ENCODE measurements around the gene PCYT2. TPM values are rescaled to one million over a fixed set of nuclear protein-coding genes. Genes with fewer than 3 reads are reported as not detected.

The PCYT2 gene
- polyA plus RNA-seq, 1 donor (not counting 4 experiments of a cell fraction or from before 2014, with no cell fraction given): 38.1 TPM

DNA sequence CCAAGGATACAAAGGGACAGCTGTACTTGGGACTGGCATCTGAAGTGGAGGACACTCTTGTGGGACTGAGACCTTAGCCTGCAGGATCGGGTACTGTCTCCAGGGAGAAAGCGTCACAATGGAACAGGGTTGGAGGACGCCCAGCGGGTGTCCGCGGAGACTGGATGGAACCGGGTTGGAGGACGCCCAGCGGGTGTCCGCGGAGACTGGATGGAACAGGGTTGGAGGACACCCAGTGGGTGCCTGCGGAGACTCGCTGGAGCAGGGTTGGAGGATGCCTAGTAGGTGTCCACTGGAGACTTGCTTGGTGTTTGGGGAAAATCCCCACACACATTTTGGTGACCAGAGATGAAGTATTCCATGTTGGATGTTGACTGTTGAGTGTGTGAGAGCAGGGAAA is 36.0 kb upstream of the PCYT2 start, which contains the start of gene MYADML2:
TSS of gene MYADML2 (minus strand) at position 45 of the 400 bp plus-strand sequence. CDS start 5,492 bp downstream, outside the sequence.
- Histone ChIP-seq H3K36me3 (ENCODE audit: control insufficient read depth in 2 of 2, extremely low read depth in 1 of 2, insufficient read depth in 2 of 2, low read length in 2 of 2) (no peaks in the 10 kb centered on the region), H3K9me1 (ENCODE audit: control insufficient read depth, extremely low read depth, insufficient read depth, low read length) (no peaks in the 10 kb centered on the region), H3K79me2 (ENCODE audit: control insufficient read depth, insufficient read depth, low read length) (no peaks in the 10 kb centered on the region), H2AFZ (ENCODE audit: control insufficient read depth, low read length) (no peak within 1 kb of the TSS), H3K27me3 (ENCODE audit: control insufficient read depth, extremely low read depth, insufficient read depth, low read length) (peaks cover 10% of the 10 kb centered on the region), H3K9me3 (ENCODE audit: control insufficient read depth, low read depth, low read length) (no peaks in the 10 kb centered on the region), H3K9ac (ENCODE audit: control insufficient read depth, extremely low read depth, insufficient read depth, low read length) (no peak within 1 kb of the TSS), H3K27ac (ENCODE audit: control insufficient read depth, insufficient read depth, low read length) (no peak within 1 kb of the TSS), H3K4me3 (ENCODE audit: control insufficient read depth in 2 of 3, extremely low read depth in 1 of 3, insufficient read depth in 2 of 3, low read depth in 1 of 3, low read length in 3 of 3) (no peak within 1 kb of the TSS), H4K20me1 (ENCODE audit: control insufficient read depth, extremely low read depth, insufficient read depth, low read length) (no peaks in the 10 kb centered on the region), H3K4me2 (ENCODE audit: control insufficient read depth, extremely low read depth, insufficient read depth, low read depth, low read length) (no peak within 1 kb of the TSS), H3K4me1 (ENCODE audit: control insufficient read depth, extremely low read depth, insufficient read depth, low read length) (no peaks in the 10 kb centered on the region)
- no peak for TF ChIP-seq EZH2 (IDR thresholded peaks at IDR 0.05; ENCODE audit: low read length)
- TF ChIP-seq, protein P1, sequence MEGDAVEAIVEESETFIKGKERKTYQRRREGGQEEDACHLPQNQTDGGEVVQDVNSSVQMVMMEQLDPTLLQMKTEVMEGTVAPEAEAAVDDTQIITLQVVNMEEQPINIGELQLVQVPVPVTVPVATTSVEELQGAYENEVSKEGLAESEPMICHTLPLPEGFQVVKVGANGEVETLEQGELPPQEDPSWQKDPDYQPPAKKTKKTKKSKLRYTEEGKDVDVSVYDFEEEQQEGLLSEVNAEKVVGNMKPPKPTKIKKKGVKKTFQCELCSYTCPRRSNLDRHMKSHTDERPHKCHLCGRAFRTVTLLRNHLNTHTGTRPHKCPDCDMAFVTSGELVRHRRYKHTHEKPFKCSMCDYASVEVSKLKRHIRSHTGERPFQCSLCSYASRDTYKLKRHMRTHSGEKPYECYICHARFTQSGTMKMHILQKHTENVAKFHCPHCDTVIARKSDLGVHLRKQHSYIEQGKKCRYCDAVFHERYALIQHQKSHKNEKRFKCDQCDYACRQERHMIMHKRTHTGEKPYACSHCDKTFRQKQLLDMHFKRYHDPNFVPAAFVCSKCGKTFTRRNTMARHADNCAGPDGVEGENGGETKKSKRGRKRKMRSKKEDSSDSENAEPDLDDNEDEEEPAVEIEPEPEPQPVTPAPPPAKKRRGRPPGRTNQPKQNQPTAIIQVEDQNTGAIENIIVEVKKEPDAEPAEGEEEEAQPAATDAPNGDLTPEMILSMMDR (optimal IDR thresholded peaks at IDR 0.05 in 1 of 3, IDR thresholded peaks at IDR 0.05 in 1 of 3, conservative IDR thresholded peaks at IDR 0.05 in 1 of 3; ENCODE audit: extremely low read depth in 1 of 3, insufficient read depth in 2 of 3, low read length in 3 of 3): no peak
- DNase-seq (ENCODE audit: low read depth, low spot score) (no peak), FAIRE-seq (no peak)
- dilution Hi-C loops (cut with MboI; ENCODE audit: extremely low pct_ligation_motif_present, low sequenced_read_pairs): no loop called here

DNA sequence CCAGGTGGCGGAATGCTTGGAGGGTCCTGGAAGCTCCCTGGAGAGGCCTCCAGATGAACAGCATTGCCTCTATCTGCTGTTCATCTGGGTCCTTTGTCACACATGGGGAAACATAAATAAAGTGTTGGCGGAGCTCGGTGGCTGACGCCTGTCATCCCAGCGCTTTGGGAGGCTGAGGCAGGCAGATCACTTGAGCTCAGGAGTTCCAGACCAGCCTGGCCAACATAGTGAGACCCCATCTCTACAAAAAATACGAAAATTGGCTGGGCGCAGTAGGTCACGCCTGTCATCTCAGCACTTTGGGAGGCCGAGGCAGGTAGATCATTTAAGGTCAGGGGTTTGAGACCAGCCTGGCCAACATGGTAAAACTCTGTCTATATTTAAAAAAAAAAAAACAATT is 33.7 kb upstream of the PCYT2 start:
- no peak for DNase-seq (ENCODE audit: low read depth, low spot score)
- dilution Hi-C loops (cut with MboI; ENCODE audit: extremely low pct_ligation_motif_present, low sequenced_read_pairs): no loop called here
- no peaks in the 10 kb centered on the region for H3K9me1 ChIP-seq (ENCODE audit: control insufficient read depth, extremely low read depth, insufficient read depth, low read length)
- no peaks in the 10 kb centered on the region for H3K36me3 ChIP-seq (ENCODE audit: control insufficient read depth in 2 of 2, extremely low read depth in 1 of 2, insufficient read depth in 2 of 2, low read length in 2 of 2)
- H3K27me3 ChIP-seq (ENCODE audit: control insufficient read depth, extremely low read depth, insufficient read depth, low read length): peaks cover 16% of the 10 kb centered on the region
- H3K9ac ChIP-seq (ENCODE audit: control insufficient read depth, extremely low read depth, insufficient read depth, low read length): no peak overlapping the region
- H3K27ac ChIP-seq (ENCODE audit: control insufficient read depth, insufficient read depth, low read length): no peak overlapping the region
- no peak for FAIRE-seq
- H4K20me1 ChIP-seq (ENCODE audit: control insufficient read depth, extremely low read depth, insufficient read depth, low read length): no peaks in the 10 kb centered on the region
- no peak overlapping the region for H3K4me2 ChIP-seq (ENCODE audit: control insufficient read depth, extremely low read depth, insufficient read depth, low read depth, low read length)
- H2AFZ ChIP-seq (ENCODE audit: control insufficient read depth, low read length): no peak overlapping the region
- H3K9me3 ChIP-seq (ENCODE audit: control insufficient read depth, low read depth, low read length): no peaks in the 10 kb centered on the region
- TF ChIP-seq, protein P1 (optimal IDR thresholded peaks at IDR 0.05 in 1 of 3, IDR thresholded peaks at IDR 0.05 in 1 of 3, conservative IDR thresholded peaks at IDR 0.05 in 1 of 3; ENCODE audit: extremely low read depth in 1 of 3, insufficient read depth in 2 of 3, low read length in 3 of 3): no peak
- no peak for TF ChIP-seq EZH2 (IDR thresholded peaks at IDR 0.05; ENCODE audit: low read length)
- no peaks in the 10 kb centered on the region for H3K79me2 ChIP-seq (ENCODE audit: control insufficient read depth, insufficient read depth, low read length)
- no peaks in the 10 kb centered on the region for H3K4me1 ChIP-seq (ENCODE audit: control insufficient read depth, extremely low read depth, insufficient read depth, low read length)
- H3K4me3 ChIP-seq (ENCODE audit: control insufficient read depth in 2 of 3, extremely low read depth in 1 of 3, insufficient read depth in 2 of 3, low read depth in 1 of 3, low read length in 3 of 3): no peak overlapping the region

Data from keratinocyte (primary cell).